Retinal pigment epithelial cell (primary cell): ENCODE measurements around the gene IGFBP6.

Source experiments
- DNase-seq: peaks from one replicate; pipeline ENCODE4 v3.0.0-alpha.2; 2010; ENCODE audit warnings: low read depth
- H3K4me3 ChIP-seq: 2 replicates; pipeline ENCODE4 v1.5.1; 2011; ENCODE audit warnings: mild to moderate bottlenecking, low read length, control low read depth, moderate library complexity
- TF ChIP-seq, protein P1 (sequence below): conservative IDR thresholded peaks from 2 replicates; pipeline ENCODE4 v1.5.1; 2011; ENCODE audit warnings: low read depth, low read length, control low read depth, inconsistent platforms

The IGFBP6 gene, protein sequence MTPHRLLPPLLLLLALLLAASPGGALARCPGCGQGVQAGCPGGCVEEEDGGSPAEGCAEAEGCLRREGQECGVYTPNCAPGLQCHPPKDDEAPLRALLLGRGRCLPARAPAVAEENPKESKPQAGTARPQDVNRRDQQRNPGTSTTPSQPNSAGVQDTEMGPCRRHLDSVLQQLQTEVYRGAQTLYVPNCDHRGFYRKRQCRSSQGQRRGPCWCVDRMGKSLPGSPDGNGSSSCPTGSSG

DNA sequence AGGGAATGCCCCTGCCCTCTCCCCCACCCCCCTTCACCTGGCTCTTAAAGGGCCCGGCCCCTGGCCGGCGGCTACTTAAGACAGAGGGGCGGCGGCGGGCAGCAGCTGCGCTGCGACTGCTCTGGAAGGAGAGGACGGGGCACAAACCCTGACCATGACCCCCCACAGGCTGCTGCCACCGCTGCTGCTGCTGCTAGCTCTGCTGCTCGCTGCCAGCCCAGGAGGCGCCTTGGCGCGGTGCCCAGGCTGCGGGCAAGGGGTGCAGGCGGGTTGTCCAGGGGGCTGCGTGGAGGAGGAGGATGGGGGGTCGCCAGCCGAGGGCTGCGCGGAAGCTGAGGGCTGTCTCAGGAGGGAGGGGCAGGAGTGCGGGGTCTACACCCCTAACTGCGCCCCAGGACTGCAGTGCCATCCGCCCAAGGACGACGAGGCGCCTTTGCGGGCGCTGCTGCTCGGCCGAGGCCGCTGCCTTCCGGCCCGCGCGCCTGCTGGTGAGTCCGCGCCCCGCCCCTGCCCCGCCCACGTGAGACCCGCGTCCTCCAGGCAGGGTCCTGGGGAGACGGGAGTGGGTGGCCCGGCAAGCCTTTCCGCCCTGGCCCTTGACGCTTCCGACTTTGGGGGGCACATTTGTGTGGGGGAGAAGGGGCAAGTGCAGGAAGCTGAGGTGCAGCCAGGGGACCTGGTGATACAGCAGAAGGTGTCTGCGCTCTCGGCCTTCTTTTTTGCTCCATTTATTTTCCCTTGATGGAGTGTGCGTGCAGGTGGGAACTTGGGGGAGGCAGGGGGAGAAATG lies at the start of gene IGFBP6:
Gene IGFBP6 (plus strand): TSS at position 104 of the 790 bp plus-strand sequence. CDS start 51 bp downstream, at position 155.
- TF ChIP-seq, protein P1, sequence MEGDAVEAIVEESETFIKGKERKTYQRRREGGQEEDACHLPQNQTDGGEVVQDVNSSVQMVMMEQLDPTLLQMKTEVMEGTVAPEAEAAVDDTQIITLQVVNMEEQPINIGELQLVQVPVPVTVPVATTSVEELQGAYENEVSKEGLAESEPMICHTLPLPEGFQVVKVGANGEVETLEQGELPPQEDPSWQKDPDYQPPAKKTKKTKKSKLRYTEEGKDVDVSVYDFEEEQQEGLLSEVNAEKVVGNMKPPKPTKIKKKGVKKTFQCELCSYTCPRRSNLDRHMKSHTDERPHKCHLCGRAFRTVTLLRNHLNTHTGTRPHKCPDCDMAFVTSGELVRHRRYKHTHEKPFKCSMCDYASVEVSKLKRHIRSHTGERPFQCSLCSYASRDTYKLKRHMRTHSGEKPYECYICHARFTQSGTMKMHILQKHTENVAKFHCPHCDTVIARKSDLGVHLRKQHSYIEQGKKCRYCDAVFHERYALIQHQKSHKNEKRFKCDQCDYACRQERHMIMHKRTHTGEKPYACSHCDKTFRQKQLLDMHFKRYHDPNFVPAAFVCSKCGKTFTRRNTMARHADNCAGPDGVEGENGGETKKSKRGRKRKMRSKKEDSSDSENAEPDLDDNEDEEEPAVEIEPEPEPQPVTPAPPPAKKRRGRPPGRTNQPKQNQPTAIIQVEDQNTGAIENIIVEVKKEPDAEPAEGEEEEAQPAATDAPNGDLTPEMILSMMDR: no peak
- DNase-seq: no peak
- peak within 1 kb of the TSS; percentile 61 for H3K4me3 ChIP-seq

DNA sequence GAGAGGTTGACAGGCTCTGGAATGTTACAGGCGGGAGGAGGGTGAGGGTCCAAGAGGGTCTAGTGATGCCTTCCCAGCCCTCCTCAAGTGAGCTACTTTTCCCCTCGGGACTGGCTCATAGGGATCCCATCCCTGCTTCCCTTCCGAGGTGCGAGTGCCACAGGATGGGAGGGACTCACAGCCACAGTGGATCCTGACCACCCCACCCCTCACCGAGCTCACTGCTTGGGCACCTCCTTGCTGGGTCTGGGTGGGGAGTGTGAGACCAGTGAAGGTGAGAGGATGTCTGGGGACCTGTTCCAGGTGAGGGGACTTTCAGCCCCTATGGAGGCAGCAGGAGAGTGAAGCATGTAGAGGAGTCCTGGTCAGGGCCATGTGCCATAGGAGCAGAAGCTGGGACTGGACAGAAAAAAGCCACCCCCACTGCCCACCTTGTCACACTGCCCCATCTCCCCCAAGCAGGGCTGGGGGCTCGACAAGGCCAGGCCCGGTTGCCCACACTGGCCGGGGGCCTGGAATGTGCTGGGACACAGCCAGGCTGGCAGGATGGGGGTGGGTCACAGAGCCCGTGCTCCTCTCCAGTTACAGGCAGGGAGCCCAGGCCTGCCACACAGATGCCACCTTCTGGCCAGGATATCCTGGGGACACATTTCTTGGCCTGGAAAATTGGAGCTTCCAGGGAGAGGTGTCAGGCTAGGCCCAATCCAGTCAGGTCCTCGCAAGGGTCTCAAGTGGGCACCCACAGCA lies 49.3 kb upstream of the IGFBP6 start:
- TF ChIP-seq, protein P1: peak; percentile 28
- peak overlapping the region; percentile 31 for H3K4me3 ChIP-seq
- no peak for DNase-seq

DNA sequence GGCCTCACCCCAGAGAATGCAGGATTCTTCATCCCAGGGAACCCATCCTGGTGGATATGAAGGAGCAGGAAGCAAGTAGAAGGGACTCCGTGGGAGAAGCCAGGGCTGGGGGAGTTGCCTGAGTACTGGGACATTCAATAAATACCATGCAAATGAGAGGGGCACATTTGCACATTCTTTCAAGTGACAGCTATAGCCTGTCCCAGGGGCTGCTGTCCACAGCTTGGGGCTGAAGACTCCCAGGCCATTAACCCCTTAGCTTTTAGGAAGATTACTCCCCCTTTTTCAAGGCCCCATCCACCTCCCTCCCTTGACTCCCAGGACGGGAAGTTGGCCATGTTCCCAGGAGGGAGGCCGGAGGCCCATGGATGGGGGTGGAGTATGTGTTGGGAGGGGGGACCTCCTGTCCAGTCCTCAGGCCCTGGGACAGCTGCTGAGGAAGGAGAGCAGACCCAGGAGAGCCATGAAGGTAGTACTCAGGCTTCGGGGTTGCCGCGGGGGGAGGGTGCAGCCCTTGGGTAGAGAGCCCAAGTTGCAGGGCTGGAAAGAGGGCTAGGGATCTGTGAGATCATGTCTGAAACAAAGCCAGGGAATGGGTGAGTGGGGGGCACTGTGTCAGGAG lies 48.6 kb upstream of the IGFBP6 start:
- TF ChIP-seq, protein P1: no peak
- peak overlapping the region; percentile 4 for H3K4me3 ChIP-seq
- DNase-seq: no peak

DNA sequence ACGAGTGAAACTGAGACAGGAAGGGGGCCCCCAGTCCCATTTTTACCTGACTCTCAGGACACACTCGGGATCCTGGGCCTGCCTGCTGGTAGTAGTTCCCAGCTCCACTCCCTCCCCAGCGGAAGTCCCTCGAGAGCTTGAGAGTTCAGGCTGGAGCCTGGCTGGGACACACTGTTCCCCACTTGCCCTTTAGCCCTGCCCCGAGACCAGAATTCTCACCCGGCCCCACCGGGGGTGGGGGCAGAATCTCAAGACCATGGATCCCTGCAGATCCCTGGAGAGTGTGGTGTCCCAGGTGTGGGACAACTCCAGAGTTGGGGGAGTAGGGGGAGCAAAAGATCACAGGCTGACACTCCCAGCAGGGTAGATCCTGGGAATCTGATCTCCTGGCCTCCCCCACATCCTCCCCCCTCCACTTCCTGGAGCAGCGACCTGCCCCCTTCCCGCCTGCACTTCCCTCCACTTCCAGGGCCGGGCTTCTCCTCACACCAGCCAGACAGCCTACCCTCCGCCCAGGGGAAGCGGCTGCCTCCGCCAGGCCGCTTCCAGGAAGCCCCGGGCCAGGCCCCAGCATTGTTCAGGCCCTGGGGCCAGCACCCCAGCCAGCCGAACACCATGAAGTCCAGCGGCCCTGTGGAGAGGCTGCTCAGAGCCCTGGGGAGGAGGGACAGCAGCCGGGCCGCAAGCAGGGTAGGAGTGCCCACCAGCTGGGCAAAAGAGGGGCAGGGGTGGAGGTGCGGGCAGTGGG lies 47.7 kb upstream of the IGFBP6 start, which contains the start of gene TNS2:
Gene TNS2 (plus strand): TSS at position 495 of the 748 bp plus-strand sequence. CDS start 121 bp downstream, at position 616.
- TF ChIP-seq, protein P1: no peak
- no peak for DNase-seq
- H3K4me3 ChIP-seq: peak within 1 kb of the TSS; percentile 37

DNA sequence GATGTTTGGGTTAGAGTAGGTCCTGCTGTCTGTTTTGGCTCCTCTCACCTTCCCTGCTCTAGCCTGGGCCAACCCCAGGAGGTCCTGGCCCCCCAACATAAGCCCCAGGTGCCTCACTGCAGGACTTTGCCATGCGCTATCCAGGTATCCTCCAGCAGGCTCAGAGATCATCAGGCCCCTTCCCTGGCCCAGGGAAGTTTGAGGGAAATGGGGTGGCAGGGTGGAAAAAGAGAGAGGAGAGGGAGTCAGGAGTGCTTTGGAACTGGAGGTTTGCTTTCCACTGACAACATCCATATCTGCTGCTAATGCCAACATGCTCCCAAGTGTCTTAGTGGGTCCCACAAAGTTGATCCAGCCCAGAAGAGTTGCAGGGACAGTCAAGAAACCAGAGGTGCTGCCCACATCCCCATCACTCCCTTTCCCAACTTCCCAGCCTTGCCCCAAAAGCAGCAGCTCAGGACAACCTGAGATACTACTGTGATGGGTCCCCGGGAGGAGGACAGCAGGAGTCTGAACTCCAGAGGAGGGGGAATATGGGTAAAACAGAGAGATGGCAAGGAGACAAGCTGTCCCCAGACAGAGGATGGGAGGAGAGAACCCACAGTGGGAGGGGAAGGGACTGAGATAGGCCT lies 46.9 kb upstream of the IGFBP6 start:
- H3K4me3 ChIP-seq: peak overlapping the region; percentile 37
- TF ChIP-seq, protein P1: no peak
- DNase-seq: no peak
